Upper lobe of left lung (tissue), 4 donors: ENCODE data around the gene CLMP.

ENCODE experiments used
- EP300 ChIP-seq, 4 donors: sonication (generic); formaldehyde crosslinking; IDR thresholded peaks; one replicate each; pipeline ENCODE4 v1.5.1; 2017; ENCODE audit warnings: antibody characterized with exemption in 4 of 4, control low read depth in 2 of 4
- POLR2A ChIP-seq, 4 donors: fragments of 450-650 bp; IDR thresholded peaks; one replicate each; pipeline ENCODE4 v1.5.1; 2016 to 2017; ENCODE audit warnings: antibody characterized with exemption in 4 of 4, mild to moderate bottlenecking in 2 of 4
- POLR2AphosphoS5 ChIP-seq, 2 donors: sonication (generic); formaldehyde crosslinking; IDR thresholded peaks; one replicate each; pipeline ENCODE4 v1.5.1; 2017; ENCODE audit warnings: antibody characterized with exemption in 2 of 2
- TF ChIP-seq, protein P1 (sequence below), 6 experiments: fragments of 450-650 bp in 4 of 6; fragments of 200-600 bp in 2 of 6; sonication (generic) in 2 of 6; IDR thresholded peaks; one replicate each; pipeline ENCODE4 v1.5.1; 2016 to 2019; ENCODE audit warnings: antibody characterized with exemption in 6 of 6

DNA sequence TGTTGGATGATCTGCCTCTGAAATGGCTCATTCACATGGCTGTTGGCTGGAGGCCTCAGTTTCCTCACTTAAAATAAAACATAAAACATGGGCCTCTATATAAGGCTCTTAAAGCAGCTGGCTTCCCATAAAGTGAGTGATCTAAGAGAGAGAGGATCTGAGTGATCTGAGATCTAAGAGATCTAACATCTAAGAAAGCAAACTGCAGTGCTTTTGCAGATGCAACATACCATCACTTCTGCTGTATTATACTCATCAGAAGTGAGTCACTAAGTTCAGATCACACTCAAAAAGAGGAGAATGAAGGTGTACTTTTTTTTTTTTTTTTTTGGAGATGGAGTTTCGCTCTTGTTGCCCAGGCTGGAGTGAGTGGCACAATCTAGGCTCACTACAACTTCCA, 115.0 kb downstream of the CLMP start:
- TF ChIP-seq, protein P1, sequence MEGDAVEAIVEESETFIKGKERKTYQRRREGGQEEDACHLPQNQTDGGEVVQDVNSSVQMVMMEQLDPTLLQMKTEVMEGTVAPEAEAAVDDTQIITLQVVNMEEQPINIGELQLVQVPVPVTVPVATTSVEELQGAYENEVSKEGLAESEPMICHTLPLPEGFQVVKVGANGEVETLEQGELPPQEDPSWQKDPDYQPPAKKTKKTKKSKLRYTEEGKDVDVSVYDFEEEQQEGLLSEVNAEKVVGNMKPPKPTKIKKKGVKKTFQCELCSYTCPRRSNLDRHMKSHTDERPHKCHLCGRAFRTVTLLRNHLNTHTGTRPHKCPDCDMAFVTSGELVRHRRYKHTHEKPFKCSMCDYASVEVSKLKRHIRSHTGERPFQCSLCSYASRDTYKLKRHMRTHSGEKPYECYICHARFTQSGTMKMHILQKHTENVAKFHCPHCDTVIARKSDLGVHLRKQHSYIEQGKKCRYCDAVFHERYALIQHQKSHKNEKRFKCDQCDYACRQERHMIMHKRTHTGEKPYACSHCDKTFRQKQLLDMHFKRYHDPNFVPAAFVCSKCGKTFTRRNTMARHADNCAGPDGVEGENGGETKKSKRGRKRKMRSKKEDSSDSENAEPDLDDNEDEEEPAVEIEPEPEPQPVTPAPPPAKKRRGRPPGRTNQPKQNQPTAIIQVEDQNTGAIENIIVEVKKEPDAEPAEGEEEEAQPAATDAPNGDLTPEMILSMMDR (IDR thresholded peaks at IDR 0.05): no peak
- no peak for TF ChIP-seq POLR2A (IDR thresholded peaks at IDR 0.05)
- no peak for TF ChIP-seq POLR2AphosphoS5 (IDR thresholded peaks at IDR 0.05)
- TF ChIP-seq EP300 (IDR thresholded peaks at IDR 0.05): no peak
